SK-N-DZ (cell line): Measurements from ENCODE around the gene ATP5MC3.

Source experiments
- small RNA-seq, 2 experiments: library from RNA; depleted of rRNA; stranded (forward); fragments of <200 nt; gene quantifications; one replicate each; pipeline ENCODE3, GENCODE V24; 2014

The ATP5MC3 gene

Small RNA genes lying within 50 kb of the gene (small RNA-seq; reads per million reads assigned to genes)
- 0.09 to 0.10 reads per million in 2 experiments for gene MIR933
